HL-60/S4 treated with retinoic acid at 250 ng/mL for 4 days and 3 days (cell line): ENCODE results near the gene CYP2D6.
"Not testable (repeated sequence)": the region's sequence is repeated elsewhere in the genome, so short reads cannot be mapped to it uniquely, and the experiment has no call there.

Experiments
- in situ Hi-C: fragments of 300-500 bp; cut with MboI; formaldehyde crosslinking; loops from 2 replicates; pipeline ENCODE4 v1.7.0; 2022; ENCODE audit warnings: low sequenced_read_pairs

Gene CYP2D6

GRCh38 chr22:42130639-42131431 lies at the start of gene CYP2D6:
Gene CYP2D6, minus strand, starts transcription at chr22:42130810. Its CDS starts 19 bp downstream, at chr22:42130791.
- in situ Hi-C loops = not testable (repeated sequence)

- in situ Hi-C loops = no loop called here
These were observed 49.0 kb upstream of the CYP2D6 start for GRCh38 chr22:42179616-42180015.

- in situ Hi-C loops = no loop called here
These were observed 48.4 kb upstream of the CYP2D6 start for GRCh38 chr22:42178910-42179519.

GRCh38 chr22:42177891-42178336 lies 47.3 kb upstream of the CYP2D6 start:
- in situ Hi-C loops = no loop called here

GRCh38 chr22:42176255-42176915 lies 45.8 kb upstream of the CYP2D6 start:
- in situ Hi-C loops = no loop called here

- in situ Hi-C loops = no loop called here
These were observed 43.5 kb upstream of the CYP2D6 start for GRCh38 chr22:42174062-42174461.

GRCh38 chr22:42173183-42173926 lies 42.7 kb upstream of the CYP2D6 start:
- in situ Hi-C loops = no loop called here

- in situ Hi-C loops = no loop called here
These were observed 42.2 kb upstream of the CYP2D6 start for GRCh38 chr22:42172773-42173172.

GRCh38 chr22:42171946-42172719 lies 41.5 kb upstream of the CYP2D6 start:
- in situ Hi-C loops = no loop called here

- in situ Hi-C loops = no loop called here
These were observed 40.8 kb upstream of the CYP2D6 start for GRCh38 chr22:42171417-42171816.

- in situ Hi-C loops = no loop called here
These were observed 40.3 kb upstream of the CYP2D6 start for GRCh38 chr22:42170946-42171345.

- in situ Hi-C loops = loop anchor here (10.0 kb wide), 1 partner anchor 266 kb away; the partner anchor contains the start of gene NFAM1
These were observed 38.5 kb upstream of the CYP2D6 start for GRCh38 chr22:42169055-42169469.

- in situ Hi-C loops = loop anchor here (10.0 kb wide), 1 partner anchor 266 kb away; the partner anchor contains the start of gene NFAM1
These were observed 37.9 kb upstream of the CYP2D6 start for GRCh38 chr22:42168476-42168875.

- in situ Hi-C loops = loop anchor here (10.0 kb wide), 1 partner anchor 268 kb away; the partner anchor contains the start of gene NFAM1
These were observed 36.5 kb upstream of the CYP2D6 start for GRCh38 chr22:42167066-42167465.

GRCh38 chr22:42164901-42165300 lies 34.3 kb upstream of the CYP2D6 start:
- in situ Hi-C loops = loop anchor here (10.0 kb wide), 1 partner anchor 270 kb away; the partner anchor contains the start of gene NFAM1

GRCh38 chr22:42163515-42163914 lies 32.9 kb upstream of the CYP2D6 start:
- in situ Hi-C loops = loop anchor here (10.0 kb wide), 1 partner anchor 271 kb away; the partner anchor contains the start of gene NFAM1

- in situ Hi-C loops = loop anchor here (10.0 kb wide), 1 partner anchor 272 kb away; the partner anchor contains the start of gene NFAM1
These were observed 32.3 kb upstream of the CYP2D6 start for GRCh38 chr22:42162728-42163489.

- in situ Hi-C loops = loop anchor here (10.0 kb wide), 1 partner anchor 274 kb away; the partner anchor contains the start of gene NFAM1
These were observed 30.5 kb upstream of the CYP2D6 start for GRCh38 chr22:42160830-42161696.
